GM10248 (cell line): ENCODE results near the gene FFAR1.
"Not testable (repeated sequence)": the region's sequence is repeated elsewhere in the genome, so short reads cannot be mapped to it uniquely, and the experiment has no call there.

Experiments used
- CTCF ChIA-PET: fragments of 300-600 bp; sonication (Branson Sonifier 250); formaldehyde crosslinking; extraction: SDS; loops from one replicate; lab custom pipeline; 2021; ENCODE audit warnings: antibody characterized with exemption; lab: Yijun Ruan, JAX
- POLR2A ChIA-PET: fragments of 350-650 bp; sonication (Branson Sonifier 250); formaldehyde crosslinking; extraction: SDS; loops from one replicate; lab custom pipeline; 2020; ENCODE audit warnings: antibody characterized with exemption; lab: Yijun Ruan, JAX
- DNase-seq: peaks from one replicate; pipeline ENCODE4 v3.0.0; 2012; ENCODE audit errors: extremely low spot score
- TF ChIP-seq, protein P1 (sequence below): IDR thresholded peaks from 2 replicates; pipeline ENCODE4 v1.5.1; 2012; ENCODE audit warnings: mild to moderate bottlenecking, low read depth; ENCODE audit errors: extremely low read depth, missing control alignments, control extremely low read depth

The FFAR1 gene

DNA sequence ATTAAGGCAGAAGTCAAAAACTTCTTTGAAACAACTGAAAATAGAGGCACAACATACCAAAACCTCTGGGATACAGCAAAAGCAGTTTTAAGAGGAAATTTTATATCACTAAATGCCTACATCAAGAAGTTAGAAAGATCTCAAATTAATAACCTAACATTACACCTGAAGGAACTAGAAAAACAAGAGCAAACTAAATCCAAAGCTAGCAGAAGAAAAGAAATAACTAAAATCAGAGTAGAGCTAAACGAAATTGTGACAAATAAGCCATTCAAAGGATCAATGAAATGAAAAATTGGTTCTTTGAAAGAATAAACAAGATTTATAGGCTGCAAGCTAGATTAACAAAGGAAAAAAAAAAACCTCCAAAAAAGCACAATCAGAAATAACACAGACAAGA lies 20.7 kb downstream of the FFAR1 start:
- no peak for DNase-seq
- ChIA-PET POLR2A (interaction anchor here (0.8 kb wide), 1 partner anchor 11 kb away, joined by 4 read pairs; no protein-coding TSS in a partner anchor), CTCF (no interaction called here)
- TF ChIP-seq, protein P1, sequence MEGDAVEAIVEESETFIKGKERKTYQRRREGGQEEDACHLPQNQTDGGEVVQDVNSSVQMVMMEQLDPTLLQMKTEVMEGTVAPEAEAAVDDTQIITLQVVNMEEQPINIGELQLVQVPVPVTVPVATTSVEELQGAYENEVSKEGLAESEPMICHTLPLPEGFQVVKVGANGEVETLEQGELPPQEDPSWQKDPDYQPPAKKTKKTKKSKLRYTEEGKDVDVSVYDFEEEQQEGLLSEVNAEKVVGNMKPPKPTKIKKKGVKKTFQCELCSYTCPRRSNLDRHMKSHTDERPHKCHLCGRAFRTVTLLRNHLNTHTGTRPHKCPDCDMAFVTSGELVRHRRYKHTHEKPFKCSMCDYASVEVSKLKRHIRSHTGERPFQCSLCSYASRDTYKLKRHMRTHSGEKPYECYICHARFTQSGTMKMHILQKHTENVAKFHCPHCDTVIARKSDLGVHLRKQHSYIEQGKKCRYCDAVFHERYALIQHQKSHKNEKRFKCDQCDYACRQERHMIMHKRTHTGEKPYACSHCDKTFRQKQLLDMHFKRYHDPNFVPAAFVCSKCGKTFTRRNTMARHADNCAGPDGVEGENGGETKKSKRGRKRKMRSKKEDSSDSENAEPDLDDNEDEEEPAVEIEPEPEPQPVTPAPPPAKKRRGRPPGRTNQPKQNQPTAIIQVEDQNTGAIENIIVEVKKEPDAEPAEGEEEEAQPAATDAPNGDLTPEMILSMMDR, result no peak

DNA sequence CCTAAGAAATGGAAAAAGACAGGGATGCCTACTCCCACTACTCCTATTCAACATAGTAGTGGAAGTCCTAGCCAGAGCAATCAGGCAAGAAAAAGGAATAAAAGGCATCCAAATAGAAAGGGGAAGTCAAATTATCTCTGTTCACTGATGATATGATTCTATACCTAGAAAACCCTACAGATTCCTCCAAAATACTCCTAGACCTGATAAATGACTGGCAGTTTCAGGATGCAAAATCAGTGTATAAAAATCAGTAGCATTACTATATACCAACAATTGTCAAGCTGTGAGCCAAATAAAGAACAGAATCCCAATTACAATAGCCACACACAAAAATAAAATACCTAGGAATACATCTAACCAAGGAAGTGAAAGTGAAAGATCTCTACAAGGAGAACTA lies 21.8 kb downstream of the FFAR1 start:
- DNase-seq, result no peak
- POLR2A ChIA-PET, result no interaction called here
- CTCF ChIA-PET, result no interaction called here
- TF ChIP-seq, protein P1, result no peak

DNA sequence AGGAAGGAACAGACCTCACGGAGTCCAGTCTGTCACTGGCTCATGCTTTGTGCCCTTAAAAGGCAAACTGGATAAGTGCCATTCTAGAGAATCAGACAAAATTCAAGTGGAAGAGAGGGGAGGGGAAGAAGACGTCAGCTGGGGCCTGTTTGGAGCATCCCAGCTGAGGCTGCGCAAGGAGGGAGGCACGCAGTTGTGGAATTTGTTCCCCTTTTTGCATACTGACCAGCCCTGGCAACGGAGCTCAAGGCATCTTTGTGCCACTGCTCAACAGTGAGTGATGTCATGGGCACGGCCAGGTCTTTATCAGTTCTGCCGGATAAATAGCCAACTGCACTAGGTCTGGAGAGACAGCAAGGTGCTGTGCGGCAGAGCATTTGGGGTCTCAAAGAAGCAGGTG lies 23.0 kb downstream of the FFAR1 start, which contains the start of gene GPR42:
GPR42 (plus strand) TSS at position 347 of the 400 bp plus-strand sequence. CDS start 292 bp downstream, outside the sequence.
- no peak for DNase-seq
- POLR2A ChIA-PET, result no interaction called here
- CTCF ChIA-PET, result no interaction called here
- TF ChIP-seq, protein P1, result no peak

DNA sequence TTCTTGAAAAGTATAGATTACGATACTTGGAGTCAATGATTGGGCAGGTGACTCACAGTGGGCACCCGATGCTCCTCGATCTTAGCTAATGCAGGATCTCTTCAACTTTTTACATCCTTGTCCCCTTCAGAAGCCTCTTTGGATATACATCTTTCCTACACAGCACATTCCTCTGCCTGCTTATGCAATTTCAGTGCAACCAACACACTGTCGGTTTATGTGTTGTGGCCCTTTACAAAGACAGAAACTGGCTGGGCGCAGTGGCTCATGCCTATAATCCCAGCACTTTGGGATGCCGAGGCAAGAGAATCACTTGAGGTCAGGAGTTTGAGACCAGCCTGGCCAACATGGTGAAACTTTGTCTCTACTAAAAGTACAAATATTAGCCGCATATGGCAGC lies 25.8 kb downstream of the FFAR1 start:
- ChIA-PET CTCF (interaction anchor here (1.4 kb wide), 1 partner anchor 15 kb away, joined by 4 read pairs; no protein-coding TSS in a partner anchor), POLR2A (no interaction called here)
- DNase-seq, result no peak
- TF ChIP-seq, protein P1, result no peak

DNA sequence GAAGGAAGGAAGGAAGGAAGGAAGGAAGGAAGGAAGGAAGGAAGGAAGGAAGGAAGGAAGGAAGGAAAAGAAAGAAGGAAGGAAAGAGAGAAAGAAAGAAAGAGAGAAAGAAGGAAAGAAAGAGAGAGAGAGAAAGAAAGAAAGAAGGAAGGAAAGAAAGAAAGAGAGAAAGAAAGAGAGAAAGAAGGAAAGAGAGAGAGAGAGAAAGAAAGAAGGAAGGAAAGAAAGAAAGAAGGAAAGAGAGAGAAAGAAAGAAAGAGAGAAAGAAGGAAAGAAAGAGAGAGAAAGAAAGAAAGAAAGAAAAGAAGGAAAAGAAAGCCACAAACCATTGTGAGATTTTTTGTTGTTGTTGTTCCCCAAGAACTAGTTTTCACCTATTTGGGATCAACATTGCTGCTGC lies 26.3 kb downstream of the FFAR1 start:
- POLR2A ChIA-PET, result not testable (repeated sequence)
- CTCF ChIA-PET, result interaction anchor here (0.9 to 4.0 kb wide), 8 partner anchors 13 to 96 kb away, joined by 3 to 27 read pairs (median 3); no protein-coding TSS in a partner anchor

DNA sequence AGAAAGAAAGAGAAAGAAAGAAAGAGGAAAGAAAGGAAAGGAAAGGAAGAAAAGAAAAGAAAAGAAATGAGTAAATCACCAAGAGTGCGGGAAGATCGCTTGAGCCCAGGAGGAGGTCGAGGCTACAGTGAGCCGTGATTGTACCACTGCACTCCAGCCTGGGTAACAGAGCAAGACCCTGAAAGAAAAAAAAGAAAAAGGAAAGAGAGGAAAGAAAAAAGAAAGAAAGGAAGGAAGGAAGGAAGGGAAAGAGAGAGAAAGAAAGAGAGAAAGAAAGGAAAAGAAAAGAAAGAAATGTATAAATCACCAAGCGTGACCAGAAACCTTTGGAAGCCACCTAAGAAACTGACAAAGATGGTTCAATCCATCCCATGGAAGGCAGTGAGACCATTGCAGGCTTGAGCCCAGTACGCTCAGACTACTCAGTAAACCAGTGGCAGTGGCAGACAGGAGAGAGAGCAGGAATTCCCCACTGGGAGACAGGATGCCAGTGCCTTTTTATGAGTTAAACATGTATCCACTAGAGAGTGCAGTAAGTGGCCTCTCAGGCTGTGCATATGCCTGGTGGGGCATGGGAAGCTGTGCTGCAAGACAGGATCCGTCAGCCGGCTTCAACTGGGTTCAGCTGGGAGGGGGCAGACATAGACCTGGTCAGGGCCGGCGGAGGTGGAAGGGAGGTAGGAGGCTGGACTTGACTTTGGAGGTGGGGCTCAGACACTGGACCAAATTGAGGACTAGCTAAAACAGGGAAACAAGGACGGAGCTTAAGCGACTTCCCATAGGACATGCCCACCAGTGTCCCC lies 28.0 kb downstream of the FFAR1 start:
- ChIA-PET CTCF (interaction anchor here (0.9 to 4.0 kb wide), 11 partner anchors 8 to 130 kb away, joined by 3 to 27 read pairs (median 3); no protein-coding TSS in a partner anchor), POLR2A (interaction anchor here (0.6 kb wide), 1 partner anchor 76 kb away, joined by 4 read pairs; no protein-coding TSS in a partner anchor)
- TF ChIP-seq, protein P1, result no peak
- no peak for DNase-seq

More for the DNA sequence above, 26.3 kb downstream of the FFAR1 start:
- DNase-seq, result not testable (repeated sequence)

DNA sequence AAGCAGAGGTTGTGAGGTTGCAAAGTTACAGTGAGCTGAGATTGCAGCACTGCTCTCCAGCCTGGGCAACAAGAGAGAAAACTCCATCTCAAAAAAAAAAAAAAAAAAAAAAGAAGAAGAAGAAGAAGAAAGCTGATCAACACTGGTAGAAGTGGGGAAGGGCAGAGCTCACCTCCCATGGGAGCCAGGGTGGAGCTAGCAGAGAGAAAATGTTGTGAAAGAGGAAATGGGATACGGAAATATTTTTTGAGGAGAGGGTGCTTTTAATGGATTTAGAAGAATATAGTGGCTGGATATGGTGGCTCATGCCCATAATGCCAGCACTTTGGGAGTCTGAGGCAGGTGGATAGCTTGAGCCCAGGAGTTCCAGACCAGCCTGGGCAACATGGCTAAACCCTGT lies 30.0 kb downstream of the FFAR1 start:
- no peak for DNase-seq
- POLR2A ChIA-PET, result interaction anchor here (0.8 kb wide), 1 partner anchor 85 kb away, joined by 6 read pairs; no protein-coding TSS in a partner anchor
- CTCF ChIA-PET, result interaction anchor here (0.9 to 4.0 kb wide), 9 partner anchors 10 to 215 kb away, joined by 3 to 27 read pairs (median 3); no protein-coding TSS in a partner anchor
- TF ChIP-seq, protein P1, result no peak
